ENCODE data around the gene OR52B6.
"Not testable (repeated sequence)": the region's sequence is repeated elsewhere in the genome, so short reads cannot be mapped to it uniquely, and the experiment has no call there.

The OR52B6 gene

DNA sequence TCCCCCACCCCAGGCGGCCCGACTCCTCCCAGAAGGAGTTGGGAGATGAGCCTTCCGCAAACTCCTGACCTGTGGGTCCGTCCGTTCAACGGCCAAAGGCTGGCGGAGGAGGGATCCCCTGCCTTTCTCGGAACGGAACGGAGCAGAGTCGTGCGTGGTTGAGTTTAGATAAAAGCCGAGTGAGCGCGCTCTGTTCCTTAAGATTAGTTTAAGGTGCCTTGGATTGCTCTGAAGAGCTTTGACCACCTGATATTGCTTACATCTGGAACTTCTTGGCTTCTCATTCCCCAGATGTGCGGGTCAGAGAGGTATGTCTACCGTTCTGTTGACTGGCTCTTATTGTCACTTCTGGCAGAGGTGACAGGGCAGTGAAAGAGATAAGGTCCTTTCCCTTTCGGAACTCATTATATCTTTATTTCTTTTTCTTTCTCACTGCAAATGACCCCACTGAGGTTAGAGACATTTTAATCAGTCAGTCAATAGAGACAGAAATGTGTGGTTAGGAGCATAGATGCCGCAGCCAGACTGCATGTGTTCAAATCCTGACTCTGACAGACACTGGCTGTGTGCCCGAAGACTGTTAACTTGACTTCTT is 16.0 kb downstream of the OR52B6 start, which contains the start of gene TRIM6:
TSS of gene TRIM6 (plus strand) at position 31 of the 595 bp plus-strand sequence. CDS start at position 292, 261 bp downstream.
- peak in 4 of 58 donors; percentile 4 to 20 (median 7) for DNase-seq

DNA sequence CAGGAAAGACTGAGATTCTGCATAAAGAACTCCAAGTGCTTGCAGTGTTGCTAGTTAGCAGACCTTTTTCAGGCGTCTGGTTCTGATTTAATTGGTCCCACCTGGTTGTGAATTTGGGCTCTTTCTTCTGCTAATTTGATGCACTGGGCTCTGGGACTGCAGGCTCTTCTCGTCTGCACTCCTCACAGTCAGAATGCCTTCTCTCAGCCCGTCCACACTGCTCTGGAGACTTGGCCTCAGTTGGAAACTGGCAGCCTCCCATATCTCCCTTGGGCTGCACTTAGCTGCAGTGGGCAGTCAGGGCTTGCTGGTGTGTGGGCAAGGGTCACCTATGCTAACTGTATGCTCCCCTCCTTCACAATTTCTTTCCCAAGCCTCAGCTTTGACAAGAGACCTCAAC is 17.3 kb downstream of the OR52B6 start:
- DNase-seq = no peak

DNA sequence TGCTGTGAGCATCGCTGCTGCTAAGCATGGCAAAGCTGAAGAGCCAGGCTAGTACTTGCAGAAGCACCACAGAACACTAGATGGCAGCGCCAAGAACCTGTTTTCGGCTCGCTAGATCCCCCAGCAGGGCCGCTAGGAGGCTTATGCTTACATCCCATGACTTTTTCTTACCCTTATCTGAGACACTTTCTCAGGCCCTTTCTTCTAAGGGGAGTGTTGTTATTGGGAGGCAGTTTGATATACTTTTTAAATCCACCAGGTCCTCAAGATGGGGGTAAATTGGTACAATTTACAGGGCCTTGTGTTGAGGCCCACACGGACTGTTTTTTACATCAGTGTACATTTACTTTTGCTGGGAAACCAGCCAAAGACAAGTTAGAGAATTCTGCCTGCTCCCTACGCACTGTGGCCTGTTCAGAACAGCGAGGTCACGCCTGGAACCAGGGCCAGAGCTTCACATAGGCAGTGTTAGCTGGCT is 19.7 kb downstream of the OR52B6 start:
- peak in 5 of 58 donors; percentile 3 to 21 (median 16) for DNase-seq

DNA sequence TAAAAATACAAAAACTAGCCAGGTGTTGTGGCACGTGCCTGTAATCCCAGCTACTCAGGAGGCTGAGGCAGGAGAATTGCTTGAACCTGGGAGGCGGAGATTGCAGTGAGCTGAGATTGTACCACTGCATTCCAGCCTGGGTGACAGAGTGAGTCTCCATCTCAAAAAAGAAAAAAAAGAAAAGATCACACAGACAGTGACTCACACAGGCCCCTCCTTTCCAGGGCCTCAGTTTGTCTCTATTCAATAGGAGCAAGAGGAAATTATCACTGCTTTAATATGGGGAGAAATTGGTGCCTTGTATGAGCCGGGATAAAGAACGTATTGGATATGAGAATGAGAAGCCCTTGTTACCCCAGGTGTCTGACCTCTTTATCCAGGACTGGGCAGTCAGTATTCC is 22.1 kb downstream of the OR52B6 start:
- DNase-seq = not testable (repeated sequence)

DNA sequence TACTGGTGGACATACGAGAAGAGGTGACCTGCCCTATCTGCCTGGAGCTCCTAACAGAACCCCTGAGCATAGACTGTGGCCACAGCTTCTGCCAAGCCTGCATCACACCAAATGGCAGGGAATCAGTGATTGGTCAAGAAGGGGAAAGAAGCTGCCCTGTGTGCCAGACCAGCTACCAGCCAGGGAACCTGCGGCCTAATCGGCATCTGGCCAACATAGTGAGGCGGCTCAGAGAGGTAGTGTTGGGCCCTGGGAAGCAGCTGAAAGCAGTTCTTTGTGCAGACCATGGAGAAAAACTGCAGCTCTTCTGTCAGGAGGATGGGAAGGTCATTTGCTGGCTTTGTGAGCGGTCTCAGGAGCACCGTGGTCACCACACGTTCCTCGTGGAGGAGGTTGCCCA is 22.6 kb downstream of the OR52B6 start:
- DNase-seq = peak in 3 of 58 donors; percentile 3 to 25 (median 6)

DNA sequence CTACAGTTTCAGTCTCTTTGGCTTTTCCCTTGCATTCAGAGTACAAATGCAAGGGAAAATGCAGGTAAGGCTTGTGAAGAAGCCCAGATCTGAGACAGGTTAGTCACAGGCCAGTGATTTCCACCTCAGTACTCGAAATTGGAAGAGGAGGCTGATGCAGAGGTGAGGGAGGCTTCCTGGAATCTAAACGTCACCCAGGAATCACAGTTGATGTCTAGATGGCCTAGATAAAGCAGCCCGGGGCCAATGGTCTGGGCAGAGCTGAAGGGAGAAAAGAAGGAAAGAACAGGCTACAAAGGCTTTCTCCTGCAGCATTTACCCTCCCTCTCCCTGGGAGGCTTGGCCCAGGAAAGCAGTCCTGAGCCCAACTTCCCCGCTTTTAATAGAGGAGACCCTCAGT is 24.2 kb downstream of the OR52B6 start:
- DNase-seq = no peak

DNA sequence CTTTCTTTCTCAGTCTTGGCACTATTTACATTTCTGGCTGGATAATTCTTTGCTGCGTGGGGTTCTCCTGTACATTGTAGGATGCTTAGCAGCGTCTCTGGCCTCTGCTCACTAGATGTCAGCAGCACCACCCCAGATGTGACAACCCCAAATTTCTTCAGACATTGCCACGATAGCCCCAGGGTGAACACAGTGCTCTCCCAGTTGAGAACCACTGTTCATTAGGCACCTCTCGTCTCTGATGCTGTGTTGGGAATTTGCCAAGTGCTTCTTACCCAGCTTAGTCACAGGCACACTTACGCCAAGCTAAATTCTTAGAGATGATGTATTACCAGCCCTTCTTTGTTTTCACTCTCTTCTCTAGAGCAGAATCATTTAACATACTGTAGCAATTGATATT is 25.2 kb downstream of the OR52B6 start:
- no peak for DNase-seq

DNA sequence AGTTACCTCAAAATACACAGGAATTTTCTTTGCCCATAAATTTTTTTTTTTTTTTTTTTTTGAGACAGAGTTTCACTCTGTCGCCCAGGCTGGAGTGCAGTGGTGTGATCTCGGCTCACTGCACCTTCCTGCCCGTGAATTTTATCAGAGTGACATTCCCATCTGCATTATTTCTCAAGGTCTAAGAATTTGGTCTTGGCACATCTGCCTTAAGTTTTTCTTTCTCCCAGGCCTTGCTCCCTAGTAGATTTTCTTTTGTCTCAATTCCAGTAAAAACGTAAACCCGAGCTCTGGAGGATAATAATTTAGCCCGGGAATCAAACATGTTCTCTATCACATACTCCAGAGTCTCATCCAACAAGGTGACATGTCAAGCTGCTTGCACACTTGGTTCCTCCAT is 28.1 kb downstream of the OR52B6 start:
- no peak for DNase-seq

DNA sequence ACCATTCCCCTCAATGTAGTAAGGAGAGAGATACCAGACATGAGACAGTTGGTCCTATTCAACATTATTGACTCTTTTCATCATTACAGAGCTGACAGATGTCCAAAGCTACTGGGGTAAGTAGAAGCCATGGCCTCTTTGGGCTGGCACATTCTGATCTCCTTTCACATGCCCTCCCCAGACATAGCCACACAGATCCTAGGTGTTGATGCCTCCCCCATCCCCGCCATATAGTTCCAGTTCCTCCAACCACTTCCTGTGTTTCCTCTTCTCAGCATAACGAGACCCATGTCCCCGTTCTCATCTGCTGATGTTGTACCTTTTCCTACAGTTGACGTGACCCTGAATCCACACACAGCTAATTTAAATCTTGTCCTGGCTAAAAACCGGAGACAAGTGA is 29.8 kb downstream of the OR52B6 start:
- DNase-seq = no peak

DNA sequence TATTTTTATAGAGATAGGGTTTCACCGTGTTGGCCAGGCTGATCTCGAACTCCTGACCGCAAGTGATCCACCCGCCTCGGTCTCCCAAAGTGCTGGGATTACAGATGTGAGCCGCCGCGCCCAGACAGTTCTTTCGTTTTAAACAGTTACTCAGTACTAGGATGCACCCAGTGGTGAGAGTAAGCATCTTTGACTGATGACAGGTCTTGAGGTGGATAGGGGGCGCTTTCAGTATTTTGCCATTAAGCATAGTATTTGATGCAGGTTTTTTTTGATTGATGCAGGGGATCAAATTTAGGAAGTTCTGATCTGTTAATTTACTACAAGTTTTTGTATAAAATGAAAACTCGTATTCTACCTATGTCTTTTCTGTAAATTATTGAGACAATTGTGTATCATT is 30.9 kb downstream of the OR52B6 start:
- DNase-seq = no peak

DNA sequence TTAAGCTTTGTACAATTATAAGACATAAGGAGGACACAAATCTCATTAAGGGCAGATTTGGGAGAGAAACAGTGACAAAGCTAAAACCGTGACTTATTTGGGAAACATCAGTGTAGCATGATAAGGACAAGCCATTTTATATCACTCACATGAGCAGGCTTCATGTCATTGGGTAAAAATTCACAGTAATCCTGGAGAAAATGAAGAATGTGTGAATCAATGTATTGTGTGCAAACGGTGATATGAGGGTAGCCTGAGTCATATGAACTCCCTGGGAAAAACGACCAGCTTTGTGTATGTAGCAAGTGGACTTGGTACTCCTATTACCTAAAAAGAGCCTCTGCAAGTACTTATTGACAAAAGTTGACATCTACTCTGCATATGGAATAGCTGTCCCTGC is 38.1 kb downstream of the OR52B6 start:
- DNase-seq = no peak

DNA sequence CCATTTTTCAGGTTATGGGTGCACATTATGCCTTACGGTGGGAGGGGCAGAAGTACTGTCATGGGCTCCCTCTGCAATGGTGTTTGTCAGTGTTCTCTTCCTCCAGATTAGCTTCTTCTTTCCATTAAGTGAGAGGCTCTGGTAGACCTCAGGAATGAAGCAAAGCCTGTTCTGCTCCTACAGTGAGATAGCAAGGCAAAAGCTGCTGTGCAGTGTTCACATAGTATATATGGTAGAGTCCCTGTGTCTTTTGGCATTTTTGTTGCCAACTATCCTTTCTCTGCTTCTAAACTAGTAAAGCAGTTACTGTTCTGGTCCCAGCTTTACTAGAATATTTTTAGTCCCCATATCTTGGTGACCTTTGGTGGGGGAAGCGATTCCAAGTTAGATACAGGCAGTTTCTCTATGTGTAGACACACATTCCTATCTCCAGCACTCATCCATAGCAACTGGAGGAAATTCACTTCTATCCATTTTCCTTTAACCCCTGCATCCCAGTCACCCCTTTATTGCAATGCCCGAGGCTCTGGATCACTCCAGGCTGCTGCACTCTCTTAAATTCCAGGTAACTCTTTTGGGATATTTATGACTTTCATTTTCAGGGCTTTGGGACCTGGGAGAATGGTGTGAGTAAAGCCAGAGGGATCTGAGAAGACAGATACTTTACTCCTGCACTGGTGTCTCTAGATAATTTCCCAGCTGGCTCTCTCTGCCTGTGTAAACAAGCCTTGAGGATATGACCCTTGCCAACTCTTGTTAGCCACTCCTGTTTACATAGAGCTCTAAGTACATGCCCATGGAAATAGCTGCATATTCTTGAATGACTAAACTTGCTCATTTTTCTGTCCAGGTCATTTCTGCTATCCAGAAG is 40.2 kb downstream of the OR52B6 start:
- no peak for DNase-seq

DNA sequence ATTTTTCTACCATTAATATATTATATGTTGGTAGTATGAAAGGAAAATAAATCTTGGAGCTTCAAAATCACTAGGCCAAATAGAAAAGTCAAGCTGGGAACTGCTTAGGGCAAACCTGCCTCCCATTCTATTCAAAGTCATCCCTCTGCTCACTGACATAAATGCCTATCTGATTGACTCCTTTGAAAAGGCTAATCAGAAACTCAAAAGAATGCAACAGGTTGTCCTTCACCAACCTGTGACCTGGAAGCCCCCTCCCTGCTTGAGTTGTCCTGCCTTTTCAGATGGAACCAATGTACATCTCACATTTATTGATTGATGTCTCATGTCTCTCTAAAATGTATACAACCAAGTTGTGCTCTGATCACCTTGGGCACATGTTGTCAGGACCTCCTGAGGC is 40.9 kb downstream of the OR52B6 start:
- no peak for DNase-seq

DNA sequence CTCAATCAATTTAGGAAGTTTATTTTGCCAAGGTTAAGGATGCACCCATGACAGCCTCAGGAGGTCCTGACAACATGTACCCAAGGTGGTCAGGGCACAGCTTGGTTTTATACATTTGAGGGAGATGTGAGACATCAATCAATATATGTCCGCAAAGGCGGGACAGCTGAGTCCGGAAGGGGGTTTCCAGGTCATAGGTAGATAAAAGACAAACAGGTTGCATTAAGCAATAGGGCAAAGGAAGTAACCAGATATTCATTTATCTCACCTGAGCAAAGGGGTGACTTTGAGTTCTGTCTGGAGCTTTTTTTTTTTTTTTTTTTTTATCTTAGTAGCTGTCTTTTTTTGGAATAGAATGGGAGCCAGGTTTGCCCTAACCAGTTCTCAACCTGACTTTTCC is 42.1 kb downstream of the OR52B6 start:
- DNase-seq = no peak

DNA sequence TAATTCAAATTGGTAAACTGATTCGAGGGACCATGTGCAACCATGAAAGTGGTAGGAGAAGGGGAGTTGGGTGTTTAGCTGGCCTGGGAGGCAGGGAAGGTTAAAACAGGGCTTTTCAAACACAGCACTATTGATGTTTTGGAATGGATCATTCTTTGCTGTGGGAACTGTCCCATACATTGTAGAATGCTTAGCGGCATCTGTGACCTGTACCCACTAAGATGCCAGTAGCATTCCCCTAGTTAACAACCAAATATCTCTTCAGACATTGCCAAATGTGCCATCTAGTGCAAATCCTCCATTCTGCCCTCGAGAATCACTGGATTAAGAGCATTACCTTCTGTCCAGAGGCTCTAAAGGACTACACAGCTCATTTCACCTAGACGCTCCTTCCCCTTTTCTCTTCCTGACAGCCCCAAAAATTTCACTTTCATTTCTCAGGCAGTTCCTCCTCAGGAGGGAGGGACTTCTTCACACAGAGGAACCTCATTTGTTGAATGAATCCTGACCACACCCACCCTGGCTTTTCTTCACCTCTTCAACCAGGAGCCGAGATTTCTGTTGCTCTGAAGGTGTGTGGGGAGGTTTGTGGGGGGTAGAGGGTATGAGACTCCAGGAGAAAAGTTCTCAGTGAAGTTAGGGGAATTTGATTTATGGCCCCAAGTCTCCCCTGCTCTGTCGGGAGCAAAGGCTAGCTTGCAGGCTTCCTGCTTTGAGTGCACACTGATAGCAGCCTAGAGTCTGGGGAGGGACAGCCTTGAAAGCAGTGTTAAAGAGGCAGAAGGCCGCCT is 44.0 kb downstream of the OR52B6 start, which contains the start of gene TRIM34:
TSS of gene TRIM34 (plus strand) at position 513 of the 791 bp plus-strand sequence. CDS start 7,331 bp downstream, outside the sequence.
- DNase-seq = peak in 15 of 58 donors; percentile 2 to 55 (median 11)

DNA sequence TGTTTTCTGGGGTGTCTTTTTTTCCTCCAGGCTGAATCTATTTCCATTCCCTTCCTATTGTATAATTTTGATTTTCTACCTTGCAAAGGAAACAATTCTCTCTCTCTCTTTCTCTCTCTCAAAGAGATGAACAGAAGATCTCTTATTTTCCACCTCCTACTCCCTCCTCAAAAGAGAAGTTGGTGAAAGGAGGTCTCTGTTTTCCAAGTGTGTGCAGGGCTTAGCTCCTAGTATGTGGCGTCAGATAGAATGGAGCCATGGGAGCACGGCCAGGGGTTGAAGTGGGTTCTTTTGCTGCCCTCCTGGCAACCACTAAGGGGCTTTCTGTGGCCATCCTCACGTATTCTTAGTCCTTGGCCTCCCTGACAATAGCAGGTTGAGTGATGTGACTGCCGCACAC is 44.6 kb downstream of the OR52B6 start:
- no peak for DNase-seq

DNA sequence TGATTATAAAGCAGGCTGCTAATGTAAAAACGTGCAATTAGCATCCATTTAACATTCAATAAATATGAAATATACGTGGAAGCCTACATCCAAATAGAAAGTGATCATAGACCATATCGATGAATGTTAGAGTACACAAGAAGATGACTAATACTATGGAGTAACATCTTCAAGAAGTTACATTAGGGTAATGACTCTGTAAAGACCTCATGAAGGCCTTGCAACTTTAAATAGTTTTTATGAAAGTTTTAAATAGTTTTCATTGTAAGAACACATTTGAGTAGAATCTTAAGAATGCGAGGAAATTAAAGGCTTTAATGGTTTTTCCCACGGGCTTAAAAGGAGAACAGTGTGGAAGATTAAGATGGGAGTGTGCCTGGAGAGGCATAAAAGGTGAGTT is 45.5 kb downstream of the OR52B6 start:
- no peak for DNase-seq

DNA sequence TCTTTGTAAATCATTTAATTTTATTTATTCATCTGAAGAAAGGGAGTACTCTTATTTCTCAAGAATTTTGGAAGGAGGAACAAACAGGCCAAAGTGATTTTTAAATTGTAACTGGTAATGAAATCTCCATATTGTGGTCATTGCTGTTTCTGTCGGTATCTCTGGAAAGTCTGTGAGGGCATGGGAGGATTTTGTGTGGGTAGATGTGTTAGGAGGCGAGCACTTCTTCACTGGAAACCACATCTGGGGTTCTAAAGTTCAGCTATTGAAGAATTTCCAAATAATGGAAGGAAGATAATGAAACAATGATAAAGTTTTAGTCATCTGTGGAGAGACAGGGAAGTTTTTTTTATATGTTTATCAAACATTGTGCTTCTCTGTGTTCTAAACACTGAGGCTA is 50.7 kb downstream of the OR52B6 start:
- no peak for DNase-seq

All from anterior cingulate cortex (tissue), 58 donors.